GM21529 (cell line): ENCODE data around the gene SERPINB10.

Source experiments
- ATAC-seq: cut with Tn5 transposase; IDR thresholded peaks from one replicate; pipeline ENCODE4 v1.9.1; 2021; ENCODE audit not compliant: unreplicated experiment

Gene SERPINB10, protein sequence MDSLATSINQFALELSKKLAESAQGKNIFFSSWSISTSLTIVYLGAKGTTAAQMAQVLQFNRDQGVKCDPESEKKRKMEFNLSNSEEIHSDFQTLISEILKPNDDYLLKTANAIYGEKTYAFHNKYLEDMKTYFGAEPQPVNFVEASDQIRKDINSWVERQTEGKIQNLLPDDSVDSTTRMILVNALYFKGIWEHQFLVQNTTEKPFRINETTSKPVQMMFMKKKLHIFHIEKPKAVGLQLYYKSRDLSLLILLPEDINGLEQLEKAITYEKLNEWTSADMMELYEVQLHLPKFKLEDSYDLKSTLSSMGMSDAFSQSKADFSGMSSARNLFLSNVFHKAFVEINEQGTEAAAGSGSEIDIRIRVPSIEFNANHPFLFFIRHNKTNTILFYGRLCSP

DNA sequence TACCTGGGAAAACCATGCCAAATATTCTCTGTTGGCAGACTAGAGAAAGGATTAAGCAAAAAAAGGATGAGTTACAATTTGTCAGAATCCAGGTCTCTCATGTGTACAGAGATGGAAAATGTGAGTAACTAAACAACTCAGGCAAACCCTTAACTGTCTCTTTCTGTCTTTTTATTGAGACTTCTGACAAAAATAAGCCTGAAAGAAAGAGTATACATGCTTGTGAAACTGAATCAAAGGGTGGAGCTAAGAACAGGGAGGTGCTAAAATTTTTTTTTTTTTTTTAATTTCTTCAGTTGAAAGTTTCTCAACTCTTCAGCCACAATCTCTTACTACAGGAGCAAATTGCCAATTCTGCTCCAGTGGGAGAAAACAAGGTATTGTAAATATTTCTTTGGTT lies at the start of gene SERPINB10:
Gene SERPINB10 (plus strand): TSS at position 295 of the 400 bp plus-strand sequence. CDS start 7,553 bp downstream, outside the sequence.
- ATAC-seq = peak; percentile 65

DNA sequence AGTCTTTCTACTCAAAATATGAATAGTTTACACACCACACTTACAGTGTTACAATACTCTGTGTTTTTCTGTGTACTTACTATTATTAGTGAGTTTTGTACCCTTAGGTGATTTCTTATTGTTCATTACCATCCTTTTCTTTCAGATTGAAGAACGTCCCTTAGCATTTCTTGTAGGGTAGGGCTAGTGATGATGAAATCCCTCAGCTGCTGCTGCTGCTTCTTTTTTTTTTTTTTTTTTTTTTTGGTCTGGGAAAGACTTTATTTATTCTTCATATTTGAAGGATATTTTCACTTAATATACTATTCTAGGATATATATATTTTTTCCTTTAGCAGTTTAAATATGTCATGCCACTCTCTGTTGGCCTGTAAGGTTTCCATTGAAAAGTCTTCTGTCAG lies 49.3 kb upstream of the SERPINB10 start:
- ATAC-seq = no peak

DNA sequence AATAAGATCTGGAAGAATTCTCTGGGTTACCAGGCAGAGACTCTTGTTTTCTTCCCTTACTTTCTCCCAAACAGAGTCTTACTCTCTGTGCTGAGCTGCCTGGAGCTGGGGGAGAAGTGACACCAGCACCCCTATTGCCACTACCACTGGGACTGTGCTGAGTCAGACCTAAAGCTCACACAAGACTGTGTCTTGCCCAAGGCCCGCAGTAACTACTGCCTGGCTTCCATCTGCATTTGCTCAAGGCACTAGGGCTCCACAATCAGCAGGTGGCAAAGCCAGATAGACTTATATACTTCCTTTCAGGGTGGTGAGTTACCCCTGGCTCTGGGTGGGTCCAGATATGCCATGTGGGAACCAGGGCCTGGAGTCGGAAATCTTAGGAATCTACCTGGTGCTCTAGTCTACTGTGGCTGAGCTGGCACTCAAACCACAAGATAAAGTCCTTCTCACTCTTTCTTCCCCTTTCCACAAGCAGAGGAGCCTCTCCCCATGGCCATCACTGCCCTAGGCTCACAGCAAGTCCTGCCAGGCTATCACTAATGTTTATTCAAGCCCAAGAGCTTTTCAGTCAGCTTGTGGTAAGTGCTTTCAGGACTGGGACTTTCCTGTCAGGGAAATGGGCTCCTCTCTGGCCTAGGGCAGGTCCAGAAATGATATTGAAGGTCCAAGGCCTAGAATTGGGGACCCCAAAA lies 47.8 kb upstream of the SERPINB10 start:
- ATAC-seq = no peak

DNA sequence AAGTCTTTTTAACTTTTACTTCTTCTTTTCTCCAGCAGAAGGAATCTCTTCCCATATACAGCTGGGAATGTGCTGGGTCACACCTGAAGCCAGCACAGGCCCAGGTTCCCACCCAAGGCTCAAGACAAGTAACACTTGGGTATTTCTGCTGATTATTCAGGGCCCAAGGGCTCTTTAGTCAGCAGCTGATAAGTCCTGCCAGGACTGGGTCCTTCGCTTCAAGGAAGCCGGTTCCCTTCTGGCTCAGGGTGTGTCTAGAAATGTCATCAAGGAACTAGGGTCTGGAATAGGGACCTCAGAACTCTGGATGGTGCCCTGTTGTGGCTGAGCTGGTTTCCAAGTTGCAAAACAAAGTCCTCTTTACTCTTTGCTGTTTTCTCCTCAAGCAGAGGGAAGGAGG lies 47.2 kb upstream of the SERPINB10 start:
- no peak for ATAC-seq

DNA sequence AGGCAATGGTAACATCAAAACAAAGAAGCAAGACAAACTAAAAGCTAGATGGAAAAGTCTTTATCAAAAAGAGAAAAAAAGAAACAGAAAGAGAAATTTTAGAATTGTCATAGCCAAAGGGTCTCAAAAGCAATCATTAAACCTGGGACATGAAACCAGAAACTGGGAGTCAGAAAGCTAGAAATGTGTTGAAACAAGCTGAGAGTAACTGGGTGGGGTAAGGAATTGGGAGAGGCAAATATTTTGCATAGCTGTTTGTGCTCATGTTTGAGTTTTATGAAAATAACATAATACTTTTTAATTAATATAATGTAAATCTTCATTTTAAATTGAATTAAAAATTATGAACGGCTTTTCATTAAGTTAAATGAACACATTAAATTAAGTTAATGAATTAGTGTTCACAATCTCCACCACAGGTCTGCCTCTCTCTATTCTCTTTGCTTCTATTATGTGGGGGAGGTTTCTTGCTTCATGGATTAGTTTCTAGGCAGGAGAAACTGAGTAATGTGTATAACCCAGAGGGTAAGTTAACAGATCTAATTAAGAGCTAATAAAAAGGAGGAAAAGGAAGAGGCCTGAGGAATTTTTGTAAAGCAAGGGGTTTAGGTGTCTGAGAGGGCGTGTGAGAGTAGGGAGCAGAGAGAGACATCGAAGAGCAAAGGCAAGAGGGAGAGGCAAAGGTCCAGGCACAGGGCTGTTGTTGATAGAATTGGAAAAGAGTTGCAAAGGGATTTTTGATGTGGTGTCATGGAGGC lies 40.2 kb upstream of the SERPINB10 start:
- no peak for ATAC-seq

DNA sequence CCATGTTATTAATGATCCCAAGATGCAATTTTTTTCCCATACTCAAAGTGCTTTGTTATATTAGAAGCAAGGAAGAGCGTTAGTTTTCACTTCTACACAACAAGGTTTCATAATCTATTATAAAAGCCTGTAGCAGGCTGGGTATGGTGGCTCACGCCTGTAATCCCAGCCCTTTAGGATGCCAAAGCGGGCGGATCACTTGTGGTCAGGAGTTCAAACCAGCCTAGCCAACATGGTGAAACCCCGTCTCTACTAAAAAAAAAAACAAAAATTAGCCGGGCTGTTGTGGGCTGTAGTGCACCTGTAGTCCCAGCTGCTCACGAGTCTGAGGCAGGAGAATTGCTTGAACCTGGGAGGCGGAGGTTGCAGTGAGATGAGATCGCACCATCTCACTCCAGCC lies 39.2 kb upstream of the SERPINB10 start:
- no peak for ATAC-seq

DNA sequence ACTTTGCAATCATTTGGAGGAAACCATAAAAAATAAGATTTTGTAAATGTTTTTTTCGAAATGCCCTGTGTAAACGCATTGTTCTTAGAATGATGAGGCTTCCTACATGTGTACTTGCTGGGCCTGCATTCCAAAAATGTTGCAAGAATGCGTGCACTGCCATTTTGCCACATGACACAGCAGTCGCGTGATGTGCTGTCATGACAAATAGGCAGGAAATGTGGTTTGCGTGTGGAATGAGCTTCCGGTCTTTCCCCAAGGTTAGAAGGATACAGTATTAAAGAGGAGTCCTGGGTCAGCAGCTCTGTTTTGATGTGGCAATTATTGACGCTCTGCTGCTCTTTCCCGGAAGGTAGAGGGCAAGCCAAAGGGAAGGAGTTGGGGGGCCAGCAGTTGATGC lies 38.4 kb upstream of the SERPINB10 start:
- ATAC-seq = no peak

DNA sequence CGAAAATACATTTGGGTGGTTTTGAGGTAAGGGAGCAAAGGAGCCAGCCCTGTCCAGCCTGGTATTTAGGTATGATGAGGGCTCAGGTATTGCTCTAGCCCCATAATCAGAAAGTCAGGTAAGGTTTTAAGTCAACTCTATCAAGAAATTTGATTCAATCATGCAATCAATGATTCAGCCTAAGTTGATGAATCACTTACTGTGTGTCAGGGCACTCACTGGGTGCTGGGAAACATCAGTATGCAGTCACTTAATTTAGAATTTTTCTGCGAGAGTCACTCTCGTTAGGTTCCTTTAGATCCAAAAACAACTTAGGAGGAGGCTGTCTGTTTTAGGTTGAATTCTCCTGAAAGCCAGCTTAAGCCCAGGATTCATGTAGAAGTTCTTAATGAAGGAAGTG lies 37.9 kb upstream of the SERPINB10 start:
- ATAC-seq = no peak

DNA sequence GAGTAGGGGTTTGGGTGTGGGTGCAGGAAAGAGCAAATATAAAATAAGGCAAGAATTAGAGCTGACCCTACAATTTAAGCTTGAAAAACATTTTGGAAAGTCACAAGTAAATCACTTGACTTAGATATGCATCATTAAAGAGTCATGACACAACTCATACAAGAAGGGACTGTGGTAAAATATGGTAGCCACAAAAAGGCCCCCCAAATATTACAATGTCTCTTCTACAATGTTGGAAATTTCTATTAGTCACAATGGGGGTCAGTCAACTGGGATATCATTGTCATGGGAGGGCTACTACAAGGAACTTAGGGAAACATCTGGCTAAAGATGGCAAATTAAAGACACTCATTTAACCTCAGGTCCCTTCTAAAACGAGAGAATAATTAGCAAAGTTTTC lies 35.9 kb upstream of the SERPINB10 start:
- ATAC-seq = no peak

DNA sequence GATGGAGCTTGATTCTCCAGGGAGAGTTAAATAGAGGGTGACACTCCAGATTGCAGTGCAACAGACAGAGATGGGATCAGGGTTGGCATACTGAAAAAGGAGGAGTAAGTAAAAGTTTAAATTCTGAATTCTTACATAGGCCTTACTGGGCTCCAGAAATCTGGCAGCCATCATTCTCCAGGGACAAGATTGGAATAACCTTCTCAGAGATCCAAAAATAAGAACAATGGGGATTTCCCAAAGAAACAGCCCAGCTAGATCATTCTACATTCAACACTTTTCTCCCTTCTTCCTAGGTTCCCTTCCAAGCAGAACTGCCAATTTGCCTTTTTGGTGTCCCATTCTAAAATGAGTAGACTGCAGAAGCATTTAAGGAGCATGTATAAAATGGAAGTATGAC lies 35.2 kb upstream of the SERPINB10 start:
- no peak for ATAC-seq

DNA sequence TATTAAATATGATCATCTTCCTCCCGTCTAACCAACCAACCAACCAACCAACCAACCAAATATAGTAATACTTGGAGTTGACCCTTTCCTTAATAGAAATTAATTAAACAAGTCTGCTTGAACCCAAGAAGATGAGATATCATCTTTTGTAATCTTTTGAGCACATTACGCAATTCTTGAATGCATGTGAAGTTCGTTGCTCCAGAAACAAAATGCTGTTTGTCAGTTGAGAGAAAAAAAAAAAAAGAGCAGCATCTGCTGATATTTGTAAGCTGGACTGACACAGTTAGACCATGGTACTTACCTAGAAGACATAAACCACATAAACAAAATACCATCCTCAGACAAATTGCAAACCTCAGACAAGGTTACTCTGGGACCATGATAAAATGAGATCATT lies 29.4 kb upstream of the SERPINB10 start:
- ATAC-seq = no peak

DNA sequence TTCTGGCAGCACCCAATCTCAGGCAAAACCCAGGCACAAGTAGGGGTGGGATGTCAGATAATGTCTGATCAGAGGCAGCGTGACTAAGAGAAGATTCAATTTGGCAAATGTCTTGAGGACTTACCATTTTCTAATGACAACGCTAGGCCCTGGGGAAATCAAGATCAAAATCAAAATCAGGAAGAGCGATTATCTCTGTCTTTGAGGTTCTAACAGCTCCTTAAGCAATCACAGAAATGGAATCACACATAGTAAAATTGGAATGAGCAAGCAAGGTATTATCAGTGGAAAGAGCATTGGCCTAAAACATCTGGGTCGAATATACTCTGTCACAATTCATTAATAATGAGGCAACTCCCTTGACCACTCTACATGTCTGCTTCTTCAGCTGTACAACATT lies 28.8 kb upstream of the SERPINB10 start:
- no peak for ATAC-seq

DNA sequence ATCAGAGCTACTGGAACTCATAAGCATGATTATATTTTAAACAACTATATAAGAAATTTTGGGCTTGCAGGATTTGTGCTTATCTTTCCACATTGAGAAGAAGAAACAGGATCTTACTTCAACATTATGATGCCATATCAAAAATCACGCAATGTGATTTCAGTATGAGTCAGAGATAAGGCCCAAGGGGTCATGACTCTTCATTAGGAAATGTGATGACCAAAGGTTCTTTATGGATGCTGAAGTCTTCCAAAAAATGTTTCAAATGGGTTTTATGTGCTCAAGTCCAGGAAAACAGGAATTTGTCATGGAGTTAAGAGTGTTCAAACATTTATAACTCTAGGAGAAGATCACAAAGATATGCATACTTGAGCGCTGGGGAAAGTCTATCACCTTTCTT lies 28.0 kb upstream of the SERPINB10 start:
- ATAC-seq = no peak

DNA sequence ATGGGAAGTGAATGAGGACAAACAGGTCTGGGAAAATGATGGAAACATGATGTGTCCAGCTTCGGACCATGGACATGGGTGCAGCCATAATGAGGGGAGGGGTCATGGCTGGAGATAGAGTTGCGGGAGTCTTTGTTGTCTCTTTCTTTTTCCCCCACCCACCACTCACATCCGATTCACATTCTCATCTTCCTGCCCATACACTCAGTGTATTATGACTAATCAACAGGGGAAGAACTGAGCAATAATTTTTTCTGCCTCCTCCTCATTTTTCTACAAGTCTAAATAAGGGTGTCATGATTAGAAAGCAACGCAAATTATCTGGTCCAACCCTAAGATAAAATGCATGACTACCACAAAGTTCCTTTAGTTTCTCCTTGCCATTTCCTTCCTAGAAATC lies 25.9 kb upstream of the SERPINB10 start:
- ATAC-seq = no peak

DNA sequence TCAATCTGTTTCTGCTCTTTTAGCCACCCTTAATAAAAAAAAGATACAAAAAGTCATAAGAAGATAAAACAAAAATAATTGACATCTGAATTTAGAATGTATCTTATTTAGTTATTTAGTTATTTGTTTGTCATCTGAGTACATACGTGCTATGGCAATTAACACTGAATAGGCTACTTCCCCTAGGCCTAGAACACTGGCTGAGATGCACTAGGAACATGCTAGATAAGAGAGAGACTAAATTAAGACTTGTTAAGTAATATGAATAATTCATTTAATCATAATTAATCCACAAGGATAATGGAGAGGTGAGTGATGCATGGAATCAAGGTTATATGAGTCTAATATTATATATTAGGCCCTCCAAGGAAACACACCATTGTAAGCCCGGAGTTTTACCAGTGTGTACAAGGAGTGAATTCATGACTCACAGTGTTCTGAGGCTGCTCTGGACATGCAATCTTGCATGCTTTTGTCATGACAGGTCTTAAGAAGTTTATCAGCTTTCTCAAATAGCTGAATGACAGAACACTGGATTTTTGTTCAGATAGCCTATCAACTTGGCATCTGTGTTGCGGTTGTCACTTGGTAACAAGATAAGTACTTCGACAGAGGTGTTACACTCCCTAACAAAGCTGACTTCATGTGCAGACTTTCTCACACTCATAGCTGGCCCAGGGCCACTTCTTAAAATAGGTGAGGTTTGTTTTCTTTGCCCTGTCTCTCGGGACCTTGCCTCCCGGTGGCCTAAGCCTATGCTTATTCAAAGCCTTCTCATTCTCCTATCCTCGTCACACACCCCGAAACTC lies 25.2 kb upstream of the SERPINB10 start:
- ATAC-seq = no peak

DNA sequence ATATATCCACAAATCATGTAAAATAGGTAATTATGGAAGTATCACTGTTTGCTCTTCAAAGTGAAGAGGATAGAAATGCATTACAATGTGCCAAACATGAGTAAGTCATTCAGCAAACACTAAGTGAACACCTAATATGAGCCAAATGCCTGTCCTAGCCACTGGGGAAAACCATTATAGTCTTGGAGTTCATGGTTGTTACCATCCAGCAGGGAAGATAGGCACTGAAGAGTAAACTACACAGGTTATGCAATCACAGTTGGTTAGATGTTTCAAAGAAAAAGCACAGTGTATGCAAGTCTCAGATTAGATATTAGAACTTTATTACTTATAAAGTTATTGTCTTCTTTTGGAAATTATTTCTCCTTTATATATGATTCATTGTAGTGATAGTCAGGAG lies 24.1 kb upstream of the SERPINB10 start:
- ATAC-seq = no peak

DNA sequence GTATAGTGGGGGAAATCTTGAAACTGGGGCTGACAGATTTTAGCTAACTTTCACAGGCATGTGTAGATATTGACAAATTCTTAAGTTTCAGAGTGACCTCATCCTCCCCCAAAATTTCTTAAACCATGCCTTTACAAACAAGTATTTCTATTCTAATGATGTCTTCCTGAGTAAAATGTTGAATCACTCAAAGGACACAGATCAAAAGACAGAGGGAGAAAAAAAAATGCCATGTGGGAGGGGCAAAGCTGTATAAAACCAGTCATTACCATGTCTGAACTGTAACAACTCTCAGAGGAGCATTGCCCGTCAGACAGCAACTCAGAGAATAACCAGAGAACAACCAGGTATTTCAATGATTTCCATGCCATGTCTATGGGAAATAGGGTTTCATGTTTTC lies 20.3 kb upstream of the SERPINB10 start, which contains the start of gene SERPINB2:
Gene SERPINB2 (plus strand): TSS at position 282 of the 400 bp plus-strand sequence. CDS start 3,740 bp downstream, outside the sequence.
- no peak for ATAC-seq

DNA sequence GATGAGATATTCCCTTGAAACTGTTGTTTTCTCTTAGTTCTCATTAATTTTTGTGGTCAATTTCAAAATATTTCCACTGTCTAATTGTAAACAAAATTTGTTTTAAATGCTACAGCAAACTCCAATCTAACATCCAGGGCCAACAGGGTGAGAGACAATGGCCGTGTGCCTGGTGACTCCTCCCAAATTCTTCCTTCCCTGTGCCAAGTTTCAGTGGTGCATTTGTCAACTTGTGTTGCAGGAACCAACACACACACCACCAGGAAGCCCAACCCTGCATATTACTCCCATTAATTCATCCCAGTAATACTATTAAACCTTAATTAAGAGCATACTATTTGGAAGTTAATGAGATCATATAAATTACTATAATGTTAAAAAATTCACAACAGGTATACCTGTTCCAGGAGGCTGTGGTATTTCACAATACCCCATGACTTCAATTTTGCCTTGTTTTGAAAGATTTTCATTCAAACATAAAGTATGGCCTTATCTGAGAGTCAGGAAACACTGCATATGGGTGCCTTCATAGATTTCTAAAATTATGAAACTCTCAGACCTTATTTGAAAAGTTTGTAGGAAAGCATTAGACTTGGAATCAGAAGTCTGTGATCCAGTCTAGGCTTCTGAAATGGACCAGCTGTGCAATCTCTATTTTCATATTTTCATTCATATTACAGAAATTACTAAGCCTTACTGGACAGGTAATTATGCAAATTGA lies 19.1 kb upstream of the SERPINB10 start:
- ATAC-seq = no peak

DNA sequence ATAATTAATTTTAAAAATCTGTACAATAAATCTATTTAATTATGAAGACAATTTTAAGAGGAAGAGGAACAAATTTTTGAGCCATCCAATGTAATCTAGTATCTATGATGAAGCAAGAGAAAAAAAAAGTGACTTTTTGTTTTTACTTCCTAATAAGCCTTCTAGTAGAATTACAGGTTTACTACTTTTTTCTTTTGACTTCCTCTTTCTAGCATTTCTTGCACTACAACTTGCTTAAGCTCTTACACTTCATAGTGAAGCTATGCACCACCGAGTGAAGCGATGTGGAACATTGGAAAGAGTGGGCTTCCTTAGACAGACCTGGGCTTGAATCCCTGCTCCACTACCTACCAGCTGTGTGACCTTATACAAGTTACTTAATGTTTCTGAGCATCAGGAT lies 18.1 kb upstream of the SERPINB10 start:
- ATAC-seq = no peak
